Right lobe of liver (tissue), 4 donors: ENCODE results near the gene USP48.

ENCODE experiments used
- CTCF ChIP-seq, 4 donors: fragments of 200-600 bp in 3 of 4; fragments of 450-650 bp in 1 of 4; IDR thresholded peaks; one replicate each; pipeline versions ENCODE4 v1.5.1 to v1.8.0; 2016 to 2022; ENCODE audit warnings: antibody characterized with exemption in 4 of 4, mild to moderate bottlenecking in 2 of 4
- POLR2A ChIP-seq: fragments of 450-650 bp; IDR thresholded peaks from one replicate; pipeline ENCODE4 v1.6.1; 2017; ENCODE audit warnings: antibody characterized with exemption, mild to moderate bottlenecking
- donor health status: DM: no; HTN: no; CAD: no.
- donor health status: DM: no; HTN: no; CAD: no.
- donor health status: DM: no; HTN: yes; CAD: no.

DNA sequence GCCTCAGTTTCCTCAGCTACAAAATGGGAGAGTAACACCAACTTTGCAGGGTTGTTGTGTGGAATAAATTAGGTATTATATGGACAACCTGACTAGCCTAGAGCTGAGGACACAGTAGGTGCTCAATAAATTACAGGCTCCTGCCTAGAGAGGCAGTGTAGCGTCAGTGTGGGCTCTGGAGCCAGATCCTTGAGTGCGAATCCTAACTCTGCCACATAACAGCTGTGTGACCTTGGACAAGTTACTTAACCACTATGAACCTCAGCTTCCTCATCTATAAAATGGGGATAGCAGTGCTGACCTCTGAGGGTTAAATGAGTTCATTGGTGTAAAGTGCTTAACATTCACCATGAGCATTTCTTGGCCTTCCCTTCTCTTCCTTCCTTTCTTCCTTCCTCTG, 146.9 kb downstream of the USP48 start:
- no peak for TF ChIP-seq CTCF (IDR thresholded peaks at IDR 0.05)
- no peak for TF ChIP-seq POLR2A
